ENCODE data around the gene MAPK4. TPM values are rescaled to one million over a fixed set of nuclear protein-coding genes. Genes with fewer than 3 reads are reported as not detected.

The MAPK4 gene
- 0.03 to 0.16 TPM (median 0.08 TPM) in 5 replicates for total RNA-seq (2022; extraction: Qiagen RNA extraction; ENCODE audit: low read depth)

DNA sequence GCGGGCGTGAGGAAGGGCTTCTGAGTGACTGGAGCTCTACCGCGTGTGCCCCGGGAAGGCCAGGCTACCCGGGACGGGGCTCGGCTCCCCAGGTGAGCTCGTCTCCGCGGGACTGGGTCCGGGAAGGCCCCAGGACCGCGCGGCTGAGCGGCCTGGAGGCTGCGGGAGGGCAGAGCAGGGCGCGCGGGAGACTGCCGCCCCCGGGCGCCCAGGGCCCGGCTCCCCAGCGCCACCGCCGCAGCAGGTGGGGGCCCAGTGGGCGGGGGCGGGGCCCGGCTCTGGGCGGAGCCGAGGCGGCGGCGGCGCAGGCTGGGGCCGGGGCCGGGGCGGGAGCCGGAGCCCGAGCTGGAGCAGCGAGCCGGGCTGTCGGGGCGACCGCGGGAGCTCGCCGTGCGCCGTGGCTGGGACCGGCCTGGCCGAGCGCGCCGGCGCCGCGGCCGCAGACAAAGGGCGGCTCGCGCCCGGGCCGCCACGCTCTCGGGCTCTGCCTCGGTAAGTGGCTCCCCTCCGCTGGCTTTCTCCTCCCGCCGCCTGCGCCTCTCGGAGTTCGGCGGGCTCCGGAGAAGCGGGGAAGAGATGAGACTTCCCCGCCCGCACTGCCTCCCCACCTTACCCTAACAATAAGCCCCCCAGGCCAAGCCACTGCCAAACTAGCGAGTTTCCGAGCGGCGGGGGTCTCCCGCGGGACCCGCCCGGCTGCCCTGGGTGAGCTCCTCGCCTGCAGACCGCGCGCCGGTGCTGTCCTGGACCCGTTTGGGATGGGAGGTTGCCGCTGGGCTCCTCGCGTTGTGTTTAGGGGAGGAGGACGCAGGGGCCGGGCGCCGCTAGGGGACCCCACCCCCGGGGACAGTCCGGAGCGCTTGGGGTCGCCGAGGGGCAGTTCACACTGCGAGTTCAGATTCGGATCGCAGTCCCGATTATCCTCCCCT, at the start of gene MAPK4:
Gene MAPK4 (plus strand): TSS at position 336 of the 929 bp plus-strand sequence. CDS start 103,872 bp downstream, outside the sequence.

Other genes starting within 250 kb of the MAPK4 start
- 11.9 to 17.1 TPM (median 12.4 TPM) in 5 replicates for gene SKA1, start 185.0 kb upstream of the MAPK4 start, total RNA-seq (2022; extraction: Qiagen RNA extraction; ENCODE audit: low read depth)